GM23248 (cell line): ENCODE measurements around the gene SCG3.

Source experiments
- EZH2 ChIP-seq: fragments of 200-600 bp; sonication (generic); IDR thresholded peaks from 2 replicates; pipeline ENCODE4 v1.6.1; 2018; ENCODE audit warnings: antibody characterized with exemption, mild to moderate bottlenecking; ENCODE audit not compliant: insufficient read depth, poor library complexity, severe bottlenecking
- EZH2phosphoT487 ChIP-seq: fragments of 200-600 bp; sonication (generic); IDR thresholded peaks from 2 replicates; pipeline ENCODE4 v1.6.1; 2018; ENCODE audit warnings: antibody characterized with exemption, moderate library complexity, mild to moderate bottlenecking, low read depth; ENCODE audit not compliant: insufficient read depth

GRCh38 chr15:51699373-51699772 is 18.1 kb downstream of the SCG3 start:
- TF ChIP-seq EZH2 (no peak), EZH2phosphoT487 (no peak)
